GM19043 (cell line): ENCODE results near the gene TXN.
"Not testable (repeated sequence)": the region's sequence is repeated elsewhere in the genome, so short reads cannot be mapped to it uniquely, and the experiment has no call there.

Experiments used
- ATAC-seq: cut with Tn5 transposase; IDR thresholded peaks from one replicate; pipeline ENCODE4 v1.9.1; 2021; ENCODE audit warnings: low read depth; ENCODE audit not compliant: unreplicated experiment

TXN gene

DNA sequence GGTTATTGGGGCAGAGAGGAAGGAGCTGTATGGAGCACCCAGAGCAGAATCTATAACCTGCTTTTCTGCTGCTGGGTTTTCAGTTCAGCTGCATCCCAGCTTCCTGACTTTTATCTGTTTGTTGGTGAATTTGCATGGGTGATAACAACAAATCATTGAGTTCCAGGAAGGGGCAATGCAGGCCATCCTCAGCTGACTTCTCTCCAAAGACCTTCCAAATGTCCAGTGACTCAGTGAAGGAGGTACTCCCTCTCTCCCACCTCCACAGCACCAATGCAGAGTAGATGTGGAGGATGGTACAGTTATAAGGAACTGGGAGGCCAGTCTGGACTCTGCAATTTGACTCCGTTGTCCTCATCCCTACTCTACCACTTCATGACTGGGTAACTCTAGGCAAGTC is 1.6 kb upstream of the TXN start:
- no peak for ATAC-seq

- peak; percentile 2 for ATAC-seq
Observed at GRCh38 chr9:110257097-110257841, 962 bp upstream of the TXN start.

DNA sequence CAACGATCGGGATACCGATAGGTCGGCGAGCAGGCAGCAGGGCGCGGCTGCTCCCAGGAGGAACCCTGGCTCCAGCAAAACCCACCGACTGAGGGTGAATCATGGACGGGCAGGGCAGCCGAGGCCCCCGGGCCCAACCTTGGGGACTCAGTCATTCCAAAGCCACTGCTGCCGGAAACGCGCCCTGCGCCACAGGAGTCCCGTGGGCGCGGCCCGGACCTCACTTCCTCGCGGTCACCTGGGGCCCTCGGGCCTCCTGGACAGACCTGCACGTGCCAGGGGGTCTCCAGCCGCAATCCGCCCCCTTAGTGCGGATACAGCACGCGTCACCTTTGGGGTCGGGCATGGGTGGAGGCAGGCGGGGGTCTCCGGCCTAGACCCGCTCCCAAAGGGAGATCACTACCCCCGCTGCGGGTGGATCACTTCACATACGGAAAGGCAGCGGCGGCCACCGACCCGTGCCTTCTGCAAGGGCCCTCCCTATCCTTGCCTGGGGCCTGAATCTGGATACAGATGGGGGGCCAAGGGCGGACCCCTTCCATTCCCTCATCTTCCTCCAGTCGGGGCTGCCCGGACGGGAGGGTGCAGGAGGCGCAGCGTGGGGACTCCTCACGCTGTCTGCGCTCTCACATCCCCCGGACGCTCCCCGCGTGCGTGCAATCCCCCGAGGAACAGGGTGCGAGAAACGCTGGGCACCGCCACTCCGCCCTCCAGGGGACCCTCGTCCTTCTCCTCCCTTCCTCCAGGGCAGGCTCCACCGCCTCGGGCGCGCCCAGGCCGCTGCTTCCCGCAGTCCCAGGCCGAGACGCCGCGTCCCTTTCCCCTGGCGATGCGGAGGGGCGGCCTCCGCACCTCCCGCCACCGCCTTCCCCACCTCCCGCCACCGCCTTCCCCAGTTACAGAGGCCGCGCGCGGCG is 586 bp downstream of the TXN start:
- peak; percentile 13 for ATAC-seq

GRCh38 chr9:110255034-110255462 is 1.3 kb downstream of the TXN start:
- ATAC-seq: no peak

DNA sequence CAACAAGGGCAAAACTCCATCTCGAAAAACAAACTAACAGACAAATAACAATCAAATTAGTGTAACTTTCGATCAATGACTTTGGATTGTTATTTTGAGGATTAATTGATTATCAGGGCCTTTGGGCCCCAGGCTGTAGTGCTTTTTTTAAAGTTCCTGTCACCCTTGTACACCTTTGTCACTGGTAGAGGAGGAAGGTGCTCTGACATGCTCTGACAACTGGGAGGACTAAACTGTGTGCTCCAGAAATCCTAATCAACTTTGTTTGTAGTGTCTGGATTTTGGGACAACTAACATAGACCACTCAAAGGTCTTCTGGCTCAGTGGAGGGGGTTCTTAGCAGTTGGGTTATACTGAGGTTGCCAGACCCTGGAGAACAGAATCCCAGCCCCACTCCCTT is 1.8 kb downstream of the TXN start:
- no peak for ATAC-seq

DNA sequence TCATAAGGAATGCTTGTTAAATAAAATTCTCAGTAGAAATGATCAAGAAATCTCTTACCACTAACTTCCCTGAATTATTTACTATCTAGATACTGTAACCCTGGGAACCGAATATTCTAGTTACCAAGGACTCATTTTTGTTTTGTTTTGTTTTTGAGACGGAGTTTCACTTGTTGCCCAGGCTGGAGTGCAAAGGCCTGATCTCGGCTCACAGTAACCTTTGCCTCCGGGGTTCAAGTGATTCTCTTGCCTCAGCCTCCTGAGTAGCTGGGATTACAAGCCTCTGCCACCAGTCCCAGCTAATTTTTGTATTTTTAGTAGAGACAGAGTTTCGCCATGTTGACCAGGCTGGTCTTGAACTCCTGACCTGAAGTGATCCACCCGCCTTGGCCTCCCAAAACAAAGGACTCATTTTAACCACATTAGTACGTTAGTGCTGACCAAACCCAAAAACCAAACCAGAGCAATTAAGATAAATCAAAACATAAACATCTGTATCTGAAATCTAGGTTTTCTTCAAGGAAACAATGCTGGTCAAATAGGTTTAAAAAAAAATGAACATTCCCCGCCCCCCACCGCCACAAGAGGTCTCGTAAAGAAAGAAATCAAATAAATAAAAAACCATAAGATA is 3.7 kb downstream of the TXN start:
- ATAC-seq: no peak

GRCh38 chr9:110251770-110252169 is 4.5 kb downstream of the TXN start:
- ATAC-seq: not testable (repeated sequence)

DNA sequence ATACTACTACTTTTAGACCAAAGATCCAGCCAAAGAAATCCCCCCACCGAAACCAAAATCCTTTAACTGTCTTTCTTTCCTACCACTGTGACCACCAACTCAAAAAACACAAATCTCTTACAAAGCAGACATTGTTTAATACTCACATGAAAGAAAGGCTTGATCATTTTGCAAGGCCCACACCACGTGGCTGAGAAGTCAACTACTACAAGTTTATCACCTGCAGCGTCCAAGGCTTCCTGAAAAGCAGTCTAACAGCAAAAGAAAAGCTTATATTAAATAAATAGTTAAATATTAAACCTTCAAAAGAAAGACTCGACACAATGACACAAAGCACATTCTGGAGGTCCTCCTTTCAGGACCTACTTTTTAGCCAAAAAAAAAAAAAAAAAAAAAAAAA is 5.1 kb downstream of the TXN start:
- ATAC-seq: no peak

- no peak for ATAC-seq
Observed at GRCh38 chr9:110249603-110250002, 6.7 kb downstream of the TXN start.

DNA sequence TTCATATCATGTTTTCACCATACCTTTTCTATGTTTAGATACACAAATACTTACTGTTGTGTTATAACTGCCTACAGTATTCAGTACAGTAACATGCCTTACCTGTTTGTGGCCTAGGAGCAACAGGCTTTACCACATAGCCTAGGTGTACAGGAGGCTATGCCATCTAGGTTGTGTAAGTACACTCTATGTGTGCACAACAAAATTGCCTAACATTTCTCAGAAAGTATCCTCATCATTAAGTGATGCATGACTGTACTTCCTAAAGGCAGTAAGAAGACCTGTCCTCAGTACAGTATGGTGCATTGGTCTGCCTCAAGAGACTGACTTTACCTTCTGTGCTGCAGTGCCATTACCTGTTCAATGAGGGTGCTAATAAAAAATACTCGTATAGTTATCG is 7.9 kb downstream of the TXN start:
- ATAC-seq: no peak

DNA sequence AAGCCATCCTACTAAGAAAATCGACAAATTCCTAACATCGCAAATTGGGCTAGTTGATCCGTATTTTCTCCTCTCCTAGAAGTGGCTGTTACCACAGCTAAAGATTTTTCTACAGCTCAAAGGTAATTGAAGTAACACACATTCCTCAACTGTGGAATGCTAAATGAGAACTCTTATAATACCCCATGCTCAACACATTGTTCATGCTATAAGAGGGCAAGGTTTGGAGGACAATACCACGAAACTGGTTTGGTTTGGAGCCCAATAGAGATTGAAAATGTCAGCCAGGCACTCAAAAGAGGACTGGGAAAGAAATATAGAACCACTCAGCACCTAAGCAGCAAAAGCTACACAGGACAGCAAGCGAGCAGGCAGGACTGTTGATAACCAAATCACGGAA is 10.1 kb downstream of the TXN start:
- no peak for ATAC-seq

DNA sequence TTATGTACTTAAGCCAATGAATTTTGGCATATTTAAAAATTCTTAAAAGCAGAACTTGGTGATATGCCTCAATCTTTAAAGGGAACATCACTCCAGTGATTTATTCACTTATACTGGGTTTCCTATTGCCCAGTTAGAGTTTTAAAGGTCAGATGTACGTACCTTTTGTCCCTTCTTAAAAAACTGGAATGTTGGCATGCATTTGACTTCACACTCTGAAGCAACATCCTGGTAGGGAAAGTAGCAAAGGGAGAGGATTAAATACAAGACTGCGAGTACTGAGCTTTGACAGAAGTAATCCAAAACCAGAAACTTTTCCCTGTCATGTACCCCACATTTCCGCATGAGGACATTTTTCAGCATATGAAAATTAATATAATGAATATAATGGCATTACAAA is 11.7 kb downstream of the TXN start:
- ATAC-seq: no peak

- ATAC-seq: no peak
Observed at GRCh38 chr9:110241858-110242321, 14.4 kb downstream of the TXN start.

DNA sequence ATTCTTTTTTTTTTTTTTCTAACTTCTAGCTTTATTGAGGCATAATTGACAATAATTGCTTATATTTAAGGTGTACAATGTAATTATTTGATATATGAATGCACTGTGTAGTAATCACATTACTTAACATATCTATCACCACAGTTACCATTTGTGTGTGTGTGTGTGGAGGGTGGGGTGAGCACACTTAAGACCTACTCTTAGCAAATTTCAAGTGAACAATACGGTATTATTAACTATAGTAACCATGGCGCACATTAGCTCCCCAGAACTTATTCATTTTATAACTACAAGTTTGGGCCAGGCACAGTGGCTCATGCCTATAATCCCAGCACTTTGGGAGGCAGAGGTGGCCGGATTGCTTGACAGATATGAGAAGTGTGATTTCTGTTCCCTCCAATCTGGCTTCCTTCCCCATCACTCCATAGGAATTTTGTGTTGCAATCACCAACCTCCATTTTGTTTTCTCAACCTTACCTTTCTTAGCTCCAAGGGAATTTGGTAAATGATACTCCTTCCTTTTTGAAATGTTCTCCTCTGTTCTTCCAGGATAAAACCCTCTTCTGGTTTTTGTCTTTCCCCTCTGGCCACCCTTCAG is 14.9 kb downstream of the TXN start:
- no peak for ATAC-seq

- no peak for ATAC-seq
Observed at GRCh38 chr9:110240198-110240597, 16.1 kb downstream of the TXN start.

DNA sequence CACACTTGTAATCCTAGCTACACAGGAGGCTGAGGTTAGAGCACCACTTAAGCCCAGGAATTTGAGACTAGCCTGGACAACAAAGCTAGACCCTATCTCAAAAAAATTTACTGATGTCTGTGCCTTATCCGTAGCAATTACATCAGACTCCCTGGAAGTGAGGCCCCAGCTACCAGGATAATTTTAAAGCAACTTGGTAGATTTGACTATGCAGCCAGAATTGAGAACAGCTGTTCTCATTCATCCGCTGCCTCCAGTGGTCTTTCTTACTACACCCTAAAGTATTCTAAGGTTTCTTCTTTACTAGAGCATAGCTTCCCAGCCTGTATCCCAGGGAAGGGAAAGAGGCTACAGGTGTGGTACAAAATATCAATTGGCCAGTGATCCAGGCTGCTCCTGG is 28.0 kb downstream of the TXN start:
- ATAC-seq: no peak

GRCh38 chr9:110224583-110224982 is 31.7 kb downstream of the TXN start:
- no peak for ATAC-seq

DNA sequence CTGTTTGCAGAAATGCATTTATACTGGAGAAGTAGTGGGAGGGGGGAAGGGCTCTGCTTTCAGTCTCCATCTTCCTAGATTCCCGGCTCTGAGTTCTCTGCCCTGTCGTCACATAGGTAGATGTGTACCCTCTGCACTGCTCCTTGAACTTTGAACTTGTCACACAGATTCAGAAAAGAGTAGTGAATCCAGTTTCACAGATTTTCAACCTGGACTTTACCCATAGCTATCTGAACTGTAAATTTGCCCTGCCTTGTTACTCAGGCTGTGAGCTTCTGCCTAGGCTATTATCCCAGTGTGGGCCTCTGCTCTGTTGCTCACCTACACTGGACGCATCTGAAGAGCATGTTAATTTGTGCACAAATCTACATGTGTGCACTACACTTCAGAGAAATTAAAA is 35.5 kb downstream of the TXN start:
- ATAC-seq: no peak

DNA sequence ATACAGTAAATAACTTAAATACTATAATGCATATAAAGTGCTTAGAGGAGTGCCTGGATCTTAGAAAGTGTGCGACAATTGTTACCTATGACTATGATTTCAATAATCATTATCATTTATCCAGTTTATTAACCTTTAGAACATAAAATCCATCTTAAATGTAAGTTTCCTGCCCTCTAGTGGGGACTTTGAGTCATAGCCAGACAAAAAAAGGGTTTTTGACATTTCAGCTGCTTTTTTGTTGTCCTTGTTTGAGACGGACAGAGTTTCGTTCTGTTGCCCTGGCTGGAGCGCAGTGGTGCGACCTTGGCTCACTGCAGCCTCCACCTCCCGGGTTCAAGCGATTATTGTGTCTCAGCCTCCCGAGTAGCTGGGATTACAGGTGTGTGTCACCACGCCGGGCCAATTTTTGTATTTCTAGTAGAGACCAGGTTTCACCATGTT is 38.6 kb downstream of the TXN start:
- no peak for ATAC-seq

DNA sequence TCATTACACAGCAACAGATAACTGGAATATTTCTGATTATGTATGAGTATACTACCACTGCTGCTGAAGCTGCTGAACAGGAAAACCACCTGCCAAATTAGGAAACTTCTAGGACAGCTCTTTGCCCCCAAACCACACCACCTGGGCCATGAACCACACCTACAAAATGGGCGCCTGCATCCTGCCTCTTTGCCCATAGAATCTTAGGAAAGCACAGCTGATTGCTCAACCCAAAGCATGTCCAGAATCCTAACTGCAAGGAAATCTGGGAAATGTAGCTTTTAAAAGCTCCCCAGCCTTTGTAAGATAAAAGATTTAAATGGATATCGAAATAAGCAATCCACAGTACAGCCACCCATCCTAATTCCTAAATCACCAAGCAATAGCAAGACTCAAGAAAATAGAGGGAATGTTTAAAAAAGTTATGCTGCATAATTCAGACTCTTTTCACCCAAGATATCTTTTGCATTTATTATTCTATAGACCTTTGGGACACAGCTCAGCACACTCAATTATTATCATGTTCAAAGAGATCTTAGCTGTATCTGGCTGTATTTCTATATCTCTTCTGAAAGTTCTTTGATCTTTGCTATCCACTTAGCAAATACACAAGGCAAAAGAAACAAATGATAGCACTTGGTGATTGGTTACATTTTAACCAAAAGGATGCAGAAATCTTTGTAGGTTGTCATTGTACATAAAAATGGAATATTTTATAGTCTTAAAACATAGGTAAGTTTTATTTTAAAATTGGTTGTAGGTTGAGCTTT is 41.5 kb downstream of the TXN start:
- no peak for ATAC-seq
